ENCODE results near the gene POTEF.
"Not testable (repeated sequence)": the region's sequence is repeated elsewhere in the genome, so short reads cannot be mapped to it uniquely, and the experiment has no call there.

Gene POTEF

GRCh38 chr2:130141645-130142370 is 12.8 kb upstream of the POTEF start:
- H3K27ac ChIP-seq (ENCODE audit: extremely low read depth, low read depth, low read length); CTCF ChIA-PET; H3K4me1 ChIP-seq (ENCODE audit: control insufficient read depth, insufficient read depth, low read length); H3K36me3 ChIP-seq (ENCODE audit: control insufficient read depth in 2 of 2, insufficient read depth in 1 of 2, low read length in 2 of 2); H3K9me3 ChIP-seq (ENCODE audit: control insufficient read depth, insufficient read depth, low read depth, low read length); POLR2A ChIA-PET; H3K4me3 ChIP-seq (ENCODE audit: low read depth, low read length): not testable (repeated sequence)

- POLR2A ChIA-PET; H3K27ac ChIP-seq (ENCODE audit: extremely low read depth, low read depth, low read length); H3K4me1 ChIP-seq (ENCODE audit: control insufficient read depth, insufficient read depth, low read length); H3K36me3 ChIP-seq (ENCODE audit: control insufficient read depth in 2 of 2, insufficient read depth in 1 of 2, low read length in 2 of 2); CTCF ChIA-PET; H3K9me3 ChIP-seq (ENCODE audit: control insufficient read depth, insufficient read depth, low read depth, low read length); H3K4me3 ChIP-seq (ENCODE audit: low read depth, low read length): not testable (repeated sequence)
Observed at GRCh38 chr2:130141002-130141401, 12.0 kb upstream of the POTEF start.

GRCh38 chr2:130140516-130140915 is 11.5 kb upstream of the POTEF start:
- H3K36me3 ChIP-seq (ENCODE audit: control insufficient read depth in 2 of 2, insufficient read depth in 1 of 2, low read length in 2 of 2); H3K9me3 ChIP-seq (ENCODE audit: control insufficient read depth, insufficient read depth, low read depth, low read length); CTCF ChIA-PET; POLR2A ChIA-PET; H3K4me3 ChIP-seq (ENCODE audit: low read depth, low read length); H3K27ac ChIP-seq (ENCODE audit: extremely low read depth, low read depth, low read length); H3K4me1 ChIP-seq (ENCODE audit: control insufficient read depth, insufficient read depth, low read length): not testable (repeated sequence)

- H3K27ac ChIP-seq (ENCODE audit: extremely low read depth, low read depth, low read length); H3K36me3 ChIP-seq (ENCODE audit: control insufficient read depth in 2 of 2, insufficient read depth in 1 of 2, low read length in 2 of 2); H3K4me1 ChIP-seq (ENCODE audit: control insufficient read depth, insufficient read depth, low read length); POLR2A ChIA-PET; H3K9me3 ChIP-seq (ENCODE audit: control insufficient read depth, insufficient read depth, low read depth, low read length); H3K4me3 ChIP-seq (ENCODE audit: low read depth, low read length): not testable (repeated sequence)
- CTCF ChIA-PET: interaction anchor here (0.7 kb wide), 1 partner anchor 203 kb away, joined by 3 read pairs; no protein-coding TSS in a partner anchor
Observed at GRCh38 chr2:130139331-130140280, 10.6 kb upstream of the POTEF start.

GRCh38 chr2:130138841-130139251 is 9.8 kb upstream of the POTEF start:
- POLR2A ChIA-PET; H3K9me3 ChIP-seq (ENCODE audit: control insufficient read depth, insufficient read depth, low read depth, low read length); H3K27ac ChIP-seq (ENCODE audit: extremely low read depth, low read depth, low read length); H3K36me3 ChIP-seq (ENCODE audit: control insufficient read depth in 2 of 2, insufficient read depth in 1 of 2, low read length in 2 of 2); H3K4me3 ChIP-seq (ENCODE audit: low read depth, low read length); H3K4me1 ChIP-seq (ENCODE audit: control insufficient read depth, insufficient read depth, low read length): not testable (repeated sequence)
- CTCF ChIA-PET: interaction anchor here (0.7 kb wide), 1 partner anchor 202 kb away, joined by 3 read pairs; no protein-coding TSS in a partner anchor

- H3K4me1 ChIP-seq (ENCODE audit: control insufficient read depth, insufficient read depth, low read length); H3K27ac ChIP-seq (ENCODE audit: extremely low read depth, low read depth, low read length); H3K4me3 ChIP-seq (ENCODE audit: low read depth, low read length); CTCF ChIA-PET; H3K36me3 ChIP-seq (ENCODE audit: control insufficient read depth in 2 of 2, insufficient read depth in 1 of 2, low read length in 2 of 2); H3K9me3 ChIP-seq (ENCODE audit: control insufficient read depth, insufficient read depth, low read depth, low read length); POLR2A ChIA-PET: not testable (repeated sequence)
Observed at GRCh38 chr2:130138326-130138725, 9.3 kb upstream of the POTEF start.

- H3K36me3 ChIP-seq (ENCODE audit: control insufficient read depth in 2 of 2, insufficient read depth in 1 of 2, low read length in 2 of 2); H3K4me1 ChIP-seq (ENCODE audit: control insufficient read depth, insufficient read depth, low read length); H3K27ac ChIP-seq (ENCODE audit: extremely low read depth, low read depth, low read length); H3K4me3 ChIP-seq (ENCODE audit: low read depth, low read length); H3K9me3 ChIP-seq (ENCODE audit: control insufficient read depth, insufficient read depth, low read depth, low read length); CTCF ChIA-PET; POLR2A ChIA-PET: not testable (repeated sequence)
Observed at GRCh38 chr2:130137118-130137517, 8.1 kb upstream of the POTEF start.

- H3K36me3 ChIP-seq (ENCODE audit: control insufficient read depth in 2 of 2, insufficient read depth in 1 of 2, low read length in 2 of 2); CTCF ChIA-PET; POLR2A ChIA-PET: not testable (repeated sequence)
Observed at GRCh38 chr2:130136546-130136945, 7.5 kb upstream of the POTEF start.

More at GRCh38 chr2:130136546-130136945, 7.5 kb upstream of the POTEF start:
- H3K9me3 ChIP-seq (ENCODE audit: control insufficient read depth, insufficient read depth, low read depth, low read length); H3K27ac ChIP-seq (ENCODE audit: extremely low read depth, low read depth, low read length); H3K4me1 ChIP-seq (ENCODE audit: control insufficient read depth, insufficient read depth, low read length); H3K4me3 ChIP-seq (ENCODE audit: low read depth, low read length): not testable (repeated sequence)

All from HEK293 (cell line).